Neural progenitor cell (in vitro differentiated cells): Measurements from ENCODE around the gene MYL7. TPM values are rescaled to one million over a fixed set of nuclear protein-coding genes. Genes with fewer than 3 reads are reported as not detected.

Experiments used
- DNase-seq: peaks from one replicate; pipeline ENCODE4 v3.0.0-alpha.2; 2016; ENCODE audit warnings: low spot score
- H2AFZ ChIP-seq: fragments of 200-600 bp; sonication (generic); replicated peaks from 2 replicates; pipeline ENCODE4 v1.6.1; 2016; ENCODE audit warnings: antibody characterized with exemption
- H3F3A ChIP-seq: fragments of 200-600 bp; sonication (generic); 2 replicates; pipeline ENCODE4 v1.6.1; 2016; ENCODE audit warnings: antibody characterized with exemption, low read depth
- H3K27ac ChIP-seq: fragments of 200-600 bp; sonication (generic); 2 replicates; pipeline ENCODE4 v1.5.1; 2016; ENCODE audit warnings: mild to moderate bottlenecking
- H3K27me3 ChIP-seq: fragments of 200-600 bp; sonication (generic); 2 replicates; pipeline ENCODE4 v1.6.1; 2016; ENCODE audit warnings: mild to moderate bottlenecking, moderate library complexity
- H3K36me3 ChIP-seq: fragments of 200-600 bp; sonication (generic); 2 replicates; pipeline ENCODE4 v1.5.1; 2016
- H3K4me1 ChIP-seq: fragments of 200-600 bp; sonication (generic); 2 replicates; pipeline ENCODE4 v1.6.1; 2016; ENCODE audit warnings: mixed run types
- H3K4me2 ChIP-seq: fragments of 200-600 bp; sonication (generic); 2 replicates; pipeline ENCODE4 v1.6.1; 2016
- H3K4me3 ChIP-seq: fragments of 200-600 bp; sonication (generic); 2 replicates; pipeline ENCODE4 v1.5.1; 2016
- H3K79me2 ChIP-seq: fragments of 200-600 bp; sonication (generic); 2 replicates; pipeline ENCODE4 v1.6.1; 2016; ENCODE audit warnings: low read depth
- H3K9ac ChIP-seq: fragments of 200-600 bp; sonication (generic); 2 replicates; pipeline ENCODE4 v1.6.1; 2016
- H3K9me3 ChIP-seq: fragments of 200-600 bp; sonication (generic); 2 replicates; pipeline ENCODE4 v1.5.1; 2016; ENCODE audit warnings: low read depth
- H4K20me1 ChIP-seq: fragments of 200-600 bp; sonication (generic); 2 replicates; pipeline ENCODE4 v1.6.1; 2016; ENCODE audit warnings: low read depth
- H3K27ac Mint-ChIP-seq: 3 replicates; pipeline ENCODE4 v1.8.0; 2021; ENCODE audit warnings: mixed read lengths
- H3K27me3 Mint-ChIP-seq: 2 replicates; pipeline ENCODE4 v1.8.0; 2022; ENCODE audit warnings: low read depth, mild to moderate bottlenecking, inconsistent platforms, moderate library complexity, mixed read lengths; ENCODE audit not compliant: insufficient read depth
- H3K36me3 Mint-ChIP-seq: 3 replicates; pipeline ENCODE4 v1.8.0; 2021; ENCODE audit warnings: mixed read lengths
- H3K4me1 Mint-ChIP-seq: 3 replicates; pipeline ENCODE4 v1.8.0; 2021; ENCODE audit warnings: mixed read lengths
- H3K4me3 Mint-ChIP-seq: 3 replicates; pipeline ENCODE4 v1.8.0; 2021; ENCODE audit warnings: mild to moderate bottlenecking, moderate library complexity, mixed read lengths
- H3K9me3 Mint-ChIP-seq: 3 replicates; pipeline ENCODE4 v1.8.0; 2020; ENCODE audit warnings: mixed read lengths
- EZH2 ChIP-seq: fragments of 200-600 bp; sonication (generic); IDR thresholded peaks from 2 replicates; pipeline ENCODE4 v1.6.1; 2017; ENCODE audit warnings: antibody characterized with exemption, mild to moderate bottlenecking, moderate library complexity
- EZH2phosphoT487 ChIP-seq: fragments of 200-600 bp; sonication (generic); IDR thresholded peaks from 2 replicates; pipeline ENCODE4 v1.6.1; 2017; ENCODE audit warnings: antibody characterized with exemption
- total RNA-seq: library from RNA; depleted of rRNA; stranded (reverse); fragments of >200 nt; gene quantifications from 2 replicates; pipeline ENCODE4 v1.2.3, GENCODE V29; 2015; ENCODE audit warnings: low replicate concordance
- TF ChIP-seq, protein P1 (sequence below): fragments of 200-600 bp; sonication (generic); IDR thresholded peaks from 2 replicates; pipeline ENCODE4 v1.5.1; 2017; ENCODE audit warnings: antibody characterized with exemption, mild to moderate bottlenecking

Gene MYL7
- total RNA-seq, 1 donor from 2014 or later = not detected

DNA sequence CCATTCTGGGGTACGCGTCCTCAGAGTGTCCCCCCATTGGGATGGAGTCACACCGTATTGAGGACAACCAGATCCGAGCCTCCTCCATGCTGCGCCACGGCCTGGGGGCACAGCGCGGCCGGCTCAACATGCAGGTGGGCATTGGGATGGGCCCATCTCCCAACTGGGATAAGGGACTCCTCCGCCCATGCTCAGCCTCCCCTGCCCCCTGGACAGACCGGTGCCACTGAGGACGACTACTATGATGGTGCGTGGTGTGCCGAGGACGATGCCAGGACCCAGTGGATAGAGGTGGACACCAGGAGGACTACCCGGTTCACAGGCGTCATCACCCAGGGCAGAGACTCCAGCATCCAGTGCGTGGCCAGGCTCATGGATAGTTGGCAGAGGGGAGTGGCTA, 31.1 kb downstream of the MYL7 start:
- H3K9me3 ChIP-seq = no peaks in the 10 kb centered on the region
- Mint-ChIP-seq H3K36me3 (peaks cover 12% of the 10 kb centered on the region), H3K4me1 (peaks cover 9% of the 10 kb centered on the region), H3K9me3 (no peaks in the 10 kb centered on the region), H3K4me3 (no peak overlapping the region), H3K27me3 (peaks cover 9% of the 10 kb centered on the region), H3K27ac (peak overlapping the region; percentile 34)
- TF ChIP-seq EZH2phosphoT487 (no peak), EZH2 (no peak)
- TF ChIP-seq, protein P1, sequence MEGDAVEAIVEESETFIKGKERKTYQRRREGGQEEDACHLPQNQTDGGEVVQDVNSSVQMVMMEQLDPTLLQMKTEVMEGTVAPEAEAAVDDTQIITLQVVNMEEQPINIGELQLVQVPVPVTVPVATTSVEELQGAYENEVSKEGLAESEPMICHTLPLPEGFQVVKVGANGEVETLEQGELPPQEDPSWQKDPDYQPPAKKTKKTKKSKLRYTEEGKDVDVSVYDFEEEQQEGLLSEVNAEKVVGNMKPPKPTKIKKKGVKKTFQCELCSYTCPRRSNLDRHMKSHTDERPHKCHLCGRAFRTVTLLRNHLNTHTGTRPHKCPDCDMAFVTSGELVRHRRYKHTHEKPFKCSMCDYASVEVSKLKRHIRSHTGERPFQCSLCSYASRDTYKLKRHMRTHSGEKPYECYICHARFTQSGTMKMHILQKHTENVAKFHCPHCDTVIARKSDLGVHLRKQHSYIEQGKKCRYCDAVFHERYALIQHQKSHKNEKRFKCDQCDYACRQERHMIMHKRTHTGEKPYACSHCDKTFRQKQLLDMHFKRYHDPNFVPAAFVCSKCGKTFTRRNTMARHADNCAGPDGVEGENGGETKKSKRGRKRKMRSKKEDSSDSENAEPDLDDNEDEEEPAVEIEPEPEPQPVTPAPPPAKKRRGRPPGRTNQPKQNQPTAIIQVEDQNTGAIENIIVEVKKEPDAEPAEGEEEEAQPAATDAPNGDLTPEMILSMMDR = no peak
- H3K4me1 ChIP-seq = no peaks in the 10 kb centered on the region
- no peaks in the 10 kb centered on the region for H3K36me3 ChIP-seq
- H3K27me3 ChIP-seq = peaks cover 11% of the 10 kb centered on the region
- no peak overlapping the region for H2AFZ ChIP-seq
- H3F3A ChIP-seq = no peaks in the 10 kb centered on the region
- H3K4me2 ChIP-seq = no peak overlapping the region
- no peak overlapping the region for H3K27ac ChIP-seq
- no peak overlapping the region for H3K4me3 ChIP-seq
- H4K20me1 ChIP-seq = peaks cover 4% of the 10 kb centered on the region
- no peak overlapping the region for H3K9ac ChIP-seq
- no peak for DNase-seq
- H3K79me2 ChIP-seq = no peaks in the 10 kb centered on the region

DNA sequence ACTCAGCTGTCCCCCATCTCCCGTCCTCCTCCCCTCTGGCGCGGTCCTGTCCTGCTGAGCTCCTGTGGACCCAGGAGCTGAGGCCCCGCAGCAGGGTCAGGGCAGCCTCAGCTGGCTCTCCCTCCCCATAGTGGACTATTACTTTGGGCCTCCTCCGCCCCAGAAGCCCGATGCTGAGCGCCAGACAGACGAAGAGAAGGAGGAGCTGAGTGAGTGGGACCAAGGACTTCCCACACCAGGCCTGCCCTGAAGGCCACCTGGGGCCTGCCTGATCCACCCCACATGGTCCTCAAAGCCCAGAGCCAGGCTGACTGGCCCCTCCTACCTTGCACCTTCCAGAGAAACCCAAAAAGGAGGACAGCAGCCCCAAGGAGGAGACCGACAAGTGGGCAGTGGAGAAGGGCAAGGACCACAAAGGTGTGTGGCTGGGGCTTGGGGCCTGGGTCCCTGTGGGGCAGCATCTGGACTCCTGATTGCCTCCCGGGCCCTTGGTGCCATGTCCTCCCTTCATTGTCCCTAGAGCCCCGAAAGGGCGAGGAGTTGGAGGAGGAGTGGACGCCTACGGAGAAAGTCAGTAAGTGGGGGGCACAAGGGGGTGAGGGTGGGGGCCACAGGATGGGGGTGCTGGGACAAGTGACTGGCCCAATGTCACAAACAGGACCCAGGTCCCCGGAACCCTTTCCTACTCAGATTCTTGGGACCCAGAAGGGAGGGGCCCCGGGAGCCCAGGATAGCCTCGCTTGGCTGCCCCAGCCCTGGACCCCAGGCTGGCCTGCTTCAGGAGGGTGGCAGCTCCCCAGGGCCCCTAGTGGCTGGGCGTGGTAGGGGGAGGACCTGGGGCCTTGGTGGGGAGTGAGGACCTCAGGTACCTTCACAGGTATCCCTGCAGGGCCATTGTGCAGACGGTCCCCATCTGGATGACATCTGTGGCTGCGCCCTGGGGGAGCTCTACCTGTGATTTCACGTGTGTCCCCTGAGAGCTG, 32.1 kb downstream of the MYL7 start:
- TF ChIP-seq, protein P1 = peak; percentile 5
- TF ChIP-seq EZH2 (no peak), EZH2phosphoT487 (no peak)
- DNase-seq = no peak
- H3K4me3 Mint-ChIP-seq = no peak overlapping the region
- no peak overlapping the region for H3K4me3 ChIP-seq
- H3K4me1 Mint-ChIP-seq = peaks cover 9% of the 10 kb centered on the region
- H3K27me3 Mint-ChIP-seq = peaks cover 9% of the 10 kb centered on the region
- H3K27me3 ChIP-seq = peaks cover 20% of the 10 kb centered on the region
- no peaks in the 10 kb centered on the region for H3K79me2 ChIP-seq
- no peak overlapping the region for H3K4me2 ChIP-seq
- H3K36me3 ChIP-seq = no peaks in the 10 kb centered on the region
- no peak overlapping the region for H3K27ac Mint-ChIP-seq
- H3K36me3 Mint-ChIP-seq = peaks cover 12% of the 10 kb centered on the region
- H3K4me1 ChIP-seq = no peaks in the 10 kb centered on the region
- no peaks in the 10 kb centered on the region for H3K9me3 ChIP-seq
- H3K9ac ChIP-seq = no peak overlapping the region
- peaks cover 5% of the 10 kb centered on the region for H3F3A ChIP-seq
- H4K20me1 ChIP-seq = peaks cover 4% of the 10 kb centered on the region
- H3K27ac ChIP-seq = no peak overlapping the region
- H3K9me3 Mint-ChIP-seq = no peaks in the 10 kb centered on the region
- H2AFZ ChIP-seq = no peak overlapping the region

DNA sequence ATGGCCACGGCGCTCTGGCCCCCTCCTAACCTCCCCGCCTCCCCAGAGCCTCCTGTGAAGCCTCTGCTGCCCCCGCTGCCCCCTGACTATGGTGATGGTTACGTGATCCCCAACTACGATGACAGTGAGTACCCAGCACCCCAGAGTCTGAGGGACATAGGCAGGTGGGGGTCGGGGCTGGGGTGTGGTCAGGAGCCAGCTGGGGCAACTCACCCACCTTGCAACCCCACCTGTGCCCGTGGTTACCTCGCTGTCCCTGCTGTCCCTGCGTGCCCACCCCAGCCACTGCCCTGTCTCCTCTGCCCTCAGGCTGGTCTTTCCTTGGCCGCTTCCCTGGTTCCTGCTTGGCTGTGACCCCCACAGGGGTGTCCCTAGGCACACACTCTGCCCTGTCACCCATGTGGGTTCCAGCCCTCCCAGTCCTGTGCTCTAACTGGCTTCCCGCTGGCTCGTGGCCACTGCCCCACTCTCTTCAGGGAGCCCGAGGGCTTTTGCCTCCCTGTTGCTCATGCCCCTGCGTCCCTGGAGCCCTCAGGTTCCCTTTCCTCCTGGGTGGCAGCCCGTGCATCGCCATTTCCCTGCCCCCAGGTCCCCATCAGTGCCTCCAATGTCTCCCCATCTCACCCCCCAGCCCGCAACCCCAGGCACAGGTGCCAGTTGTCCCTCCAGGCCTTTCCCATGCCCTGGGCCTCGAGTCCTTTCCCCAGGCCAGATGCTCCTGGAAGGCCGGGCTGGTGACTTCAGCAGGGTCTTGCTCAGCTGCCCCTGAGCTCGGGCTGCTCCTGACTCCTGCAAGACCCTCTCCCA, 33.0 kb downstream of the MYL7 start:
- H3K4me1 ChIP-seq = no peaks in the 10 kb centered on the region
- no peak overlapping the region for H3K27ac ChIP-seq
- no peak for DNase-seq
- no peaks in the 10 kb centered on the region for H3K9me3 Mint-ChIP-seq
- H3K4me3 ChIP-seq = no peak overlapping the region
- peaks cover 12% of the 10 kb centered on the region for H3K4me1 Mint-ChIP-seq
- no peaks in the 10 kb centered on the region for H3K36me3 ChIP-seq
- H3K36me3 Mint-ChIP-seq = peaks cover 7% of the 10 kb centered on the region
- H3F3A ChIP-seq = peaks cover 5% of the 10 kb centered on the region
- no peak overlapping the region for H2AFZ ChIP-seq
- peaks cover 8% of the 10 kb centered on the region for H3K27me3 Mint-ChIP-seq
- peaks cover 4% of the 10 kb centered on the region for H4K20me1 ChIP-seq
- no peak overlapping the region for H3K9ac ChIP-seq
- H3K27me3 ChIP-seq = peaks cover 29% of the 10 kb centered on the region
- no peak overlapping the region for H3K4me2 ChIP-seq
- H3K4me3 Mint-ChIP-seq = no peak overlapping the region
- H3K9me3 ChIP-seq = no peaks in the 10 kb centered on the region
- no peaks in the 10 kb centered on the region for H3K79me2 ChIP-seq
- TF ChIP-seq EZH2phosphoT487 (no peak), EZH2 (no peak)
- TF ChIP-seq, protein P1 = no peak
- H3K27ac Mint-ChIP-seq = no peak overlapping the region
